HCT116 (cell line): Measurements from ENCODE around the gene DEFB124. TPM values are rescaled to one million over a fixed set of nuclear protein-coding genes. Genes with fewer than 3 reads are reported as not detected.
A peak's percentile ranks its signal among the peaks of the same experiment; 100 is the strongest.
"Not testable (repeated sequence)": the region's sequence is repeated elsewhere in the genome, so short reads cannot be mapped to it uniquely, and the experiment has no call there.

Source experiments
- ATAC-seq: fragments of 200-7000 bp; cut with Tn5 transposase; 2 replicates; pipeline ENCODE4 v1.9.1; 2020; ENCODE audit warnings: mild to moderate bottlenecking, moderate library complexity
- BruUV-seq: library from RNA; stranded (reverse); fragments of 400-500 nt; replicated peaks from 2 replicates; lab custom pipeline; 2021; lab: Mats Ljungman, UMichigan
- CTCF ChIA-PET: fragments of 300-600 bp; sonication (Branson Sonifier 250); formaldehyde crosslinking; loops from one replicate; lab custom pipeline; 2021; ENCODE audit warnings: antibody characterized with exemption; lab: Charles Lee
- POLR2A ChIA-PET: fragments of 300-600, 350-600 bp; sonication (Branson Sonifier 250); formaldehyde crosslinking; loops from one replicate; lab custom pipeline; 2021; ENCODE audit warnings: antibody characterized with exemption; lab: Charles Lee
- RAD21 ChIA-PET, 2 experiments: fragments of 300-600 bp; sonication (Branson Sonifier 250); formaldehyde crosslinking; loops; one replicate each; lab custom pipeline; 2023; ENCODE audit warnings: low total read pairs in 2 of 2; ENCODE audit not compliant: uncharacterized antibody in 2 of 2, unreplicated experiment in 2 of 2, low non-redundant PET in 1 of 2; lab: Charles Lee
- DNase-seq: peaks from one replicate; pipeline ENCODE4 v3.0.0-alpha.2; 2010; ENCODE audit warnings: low read depth, low spot score
- H2AFZ ChIP-seq: fragments of 200-600 bp; shearing (Covaris generic), sonication (generic); 2 replicates; pipeline ENCODE4 v1.6.1; 2017; ENCODE audit warnings: low read depth, mixed run types, mixed read lengths, antibody characterized with exemption, low read length; ENCODE audit not compliant: poor library complexity, severe bottlenecking
- H3K27ac ChIP-seq: 2 replicates; pipeline ENCODE4 v1.5.1; 2012; ENCODE audit warnings: low read depth, low read length
- H3K27me3 ChIP-seq: fragments of 200-600 bp; sonication (generic); 2 replicates; pipeline ENCODE4 v1.6.1; 2016; ENCODE audit warnings: mixed run types, low read length, mixed read lengths; ENCODE audit not compliant: insufficient read depth
- H3K36me3 ChIP-seq, 2 experiments: fragments of 200-500 bp in 1 of 2; fragments of 200-600 bp in 1 of 2; sonication (Bioruptor generic) in 1 of 2; sonication (generic) in 1 of 2; 2 replicates each; pipeline versions ENCODE4 v1.5.1 to v1.6.1; 2014 to 2016; ENCODE audit warnings: low read length in 2 of 2, inconsistent platforms in 1 of 2, mixed read lengths in 1 of 2, mixed run types in 1 of 2; ENCODE audit not compliant: insufficient read depth in 2 of 2, control insufficient read depth in 1 of 2
- H3K4me1 ChIP-seq, 2 experiments: fragments of 200-600 bp in 1 of 2; sonication (generic) in 1 of 2; 2 replicates each; pipeline versions ENCODE4 v1.5.1 to v1.6.1; 2012 to 2017; ENCODE audit warnings: low read length in 2 of 2, inconsistent platforms in 1 of 2, mild to moderate bottlenecking in 1 of 2, mixed read lengths in 1 of 2, mixed run types in 1 of 2, moderate library complexity in 1 of 2; ENCODE audit not compliant: insufficient read depth in 2 of 2, control insufficient read depth in 1 of 2
- H3K4me2 ChIP-seq: fragments of 200-600 bp; sonication (generic); 2 replicates; pipeline ENCODE4 v1.6.1; 2017; ENCODE audit warnings: mixed run types, low read length, mixed read lengths
- H3K4me3 ChIP-seq, 2 experiments: fragments of 200-600 bp in 1 of 2; sonication (generic) in 1 of 2; replicated peaks in 1 of 2; 2 replicates each; pipeline ENCODE4 v1.5.1; 2011 to 2016; ENCODE audit warnings: low read length in 2 of 2, control low read depth in 1 of 2, low read depth in 1 of 2, mild to moderate bottlenecking in 1 of 2, mixed read lengths in 1 of 2, mixed run types in 1 of 2
- H3K79me2 ChIP-seq: fragments of 200-600 bp; sonication (generic); 2 replicates; pipeline ENCODE4 v1.6.1; 2017; ENCODE audit warnings: mild to moderate bottlenecking, mixed run types, low read length, moderate library complexity, mixed read lengths; ENCODE audit not compliant: insufficient read depth
- H3K9ac ChIP-seq: fragments of 200-600 bp; sonication (generic); 2 replicates; pipeline ENCODE4 v1.6.1; 2016; ENCODE audit warnings: low read length, mixed read lengths
- H3K9me2 ChIP-seq: fragments of 200-600 bp; sonication (generic), shearing (Covaris generic); 2 replicates; pipeline ENCODE4 v1.6.1; 2017; ENCODE audit warnings: mixed run types, mild to moderate bottlenecking, moderate library complexity; ENCODE audit not compliant: insufficient read depth
- H3K9me3 ChIP-seq, 2 experiments: fragments of 200-500 bp in 1 of 2; fragments of 200-600 bp in 1 of 2; sonication (Bioruptor generic) in 1 of 2; sonication (generic) in 1 of 2; 2 replicates each; pipeline ENCODE4 v1.6.1; 2014 to 2017; ENCODE audit warnings: low read length in 2 of 2, mixed read lengths in 2 of 2, inconsistent platforms in 1 of 2, low read depth in 1 of 2, mild to moderate bottlenecking in 1 of 2, mixed run types in 1 of 2, moderate library complexity in 1 of 2; ENCODE audit not compliant: control insufficient read depth in 1 of 2, insufficient read depth in 1 of 2
- H4K20me1 ChIP-seq: fragments of 200-600 bp; sonication (generic), shearing (Covaris generic); 2 replicates; pipeline ENCODE4 v1.6.1; 2017; ENCODE audit warnings: mixed run types, mild to moderate bottlenecking, moderate library complexity; ENCODE audit not compliant: insufficient read depth
- CBX3 ChIP-seq: IDR thresholded peaks from 2 replicates; pipeline ENCODE4 v1.6.1; 2012; ENCODE audit warnings: low read depth
- CEBPB ChIP-seq: IDR thresholded peaks from 2 replicates; pipeline ENCODE4 v1.6.1; 2012; ENCODE audit warnings: low read depth
- CTCF ChIP-seq, 3 experiments: fragments of 200-600 bp in 1 of 3; sonication (generic) in 1 of 3; IDR thresholded peaks in 2 of 3; conservative IDR thresholded peaks in 1 of 3; 2 replicates each; pipeline ENCODE4 v1.5.1; 2012 to 2017; ENCODE audit warnings: low read depth in 2 of 3, low read length in 2 of 3, antibody characterized with exemption in 1 of 3, borderline replicate concordance in 1 of 3, control low read depth in 1 of 3, mild to moderate bottlenecking in 1 of 3, mixed read lengths in 1 of 3, mixed run types in 1 of 3, moderate library complexity in 1 of 3; ENCODE audit not compliant: insufficient read depth in 1 of 3
- EZH2phosphoT487 ChIP-seq: fragments of 200-600 bp; IDR thresholded peaks from 2 replicates; pipeline ENCODE4 v1.6.1; 2018; ENCODE audit warnings: antibody characterized with exemption, borderline replicate concordance
- POLR2AphosphoS5 ChIP-seq: IDR thresholded peaks from 2 replicates; pipeline ENCODE4 v1.6.1; 2011; ENCODE audit warnings: mild to moderate bottlenecking, low read depth, low read length, moderate library complexity
- RAD21 ChIP-seq: IDR thresholded peaks from 2 replicates; pipeline ENCODE4 v1.6.1; 2012; ENCODE audit warnings: low read depth, mild to moderate bottlenecking
- SP1 ChIP-seq: IDR thresholded peaks from 2 replicates; pipeline ENCODE4 v1.6.1; 2012; ENCODE audit warnings: low read depth
- intact Hi-C: fragments of 100-400 bp; cut with micrococcal nuclease; formaldehyde crosslinking; loops from 2 replicates; pipeline ENCODE4 v1.10.0; 2022
- total RNA-seq: library from RNA; stranded (reverse); gene quantifications from one replicate; pipeline ENCODE4 v1.2.1, GENCODE V29; 2021; ENCODE audit not compliant: unreplicated experiment

Gene DEFB124
- total RNA-seq, 1 experiment from 2014 or later = not detected

DNA sequence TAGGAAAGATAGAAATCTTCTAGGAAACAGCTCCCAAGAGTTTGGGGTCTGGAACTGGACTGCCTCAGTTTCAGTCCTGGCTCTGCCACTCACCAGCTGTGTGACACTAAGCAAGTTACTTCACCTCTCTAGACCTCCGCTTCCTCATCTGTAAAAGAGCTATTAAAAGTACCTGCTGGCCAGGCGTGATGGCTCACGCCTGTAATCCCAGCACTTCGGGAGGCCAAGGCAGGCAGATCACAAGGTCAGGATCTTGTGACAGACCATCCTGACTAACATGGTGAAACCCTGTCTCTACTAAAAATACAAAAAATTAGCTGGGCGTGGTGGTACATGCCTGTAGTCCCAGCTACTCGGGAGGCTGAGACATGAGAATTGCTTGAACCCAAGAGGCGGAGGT, 46.3 kb upstream of the DEFB124 start:
- Histone ChIP-seq H3K36me3 (peaks cover 25 to 29% of the 10 kb centered on the region in 2 experiments; a peak in 3 of 4 replicates), H3K4me1 (peaks cover 7 to 14% of the 10 kb centered on the region in 2 experiments), H3K79me2 (peaks cover 100% of the 10 kb centered on the region)
- intact Hi-C loops, ATAC-seq, H3K9me3 ChIP-seq, DNase-seq, BruUV-seq, H3K4me2 ChIP-seq, H2AFZ ChIP-seq, H3K27me3 ChIP-seq, H3K9ac ChIP-seq, H3K4me3 ChIP-seq, H4K20me1 ChIP-seq, H3K9me2 ChIP-seq, H3K27ac ChIP-seq: not testable (repeated sequence)
- ChIA-PET POLR2A (interaction anchor here (0.6 to 1.2 kb wide), 3 partner anchors 15 to 36 kb away, joined by 3 to 5 read pairs (median 3); no protein-coding TSS in a partner anchor), CTCF (interaction anchor here (1.5 kb wide), 1 partner anchor 36 kb away, joined by 3 read pairs; no protein-coding TSS in a partner anchor), RAD21 (interaction anchor here in 1 of 2 experiments (0.7 kb wide), 1 partner anchor 47 kb away, joined by 3 read pairs; no protein-coding TSS in a partner anchor)

- no peaks in the 10 kb centered on the region for H3K9me3 ChIP-seq
- TF ChIP-seq RAD21 (peak; percentile 40), EZH2phosphoT487 (no peak), CTCF (IDR thresholded peaks at IDR 0.05 in 2 of 3, conservative IDR thresholded peaks at IDR 0.05 in 1 of 3; ENCODE audit: borderline replicate concordance in 1 of 3, insufficient read depth in 1 of 3, low read depth in 2 of 3, low read length in 2 of 3) (peak; percentile 29 to 32 (median 30); a peak in 5 of 6 replicates), CBX3 (no peak), CEBPB (no peak), POLR2AphosphoS5 (0 out of 2 replicates have a peak, but pooled peaks have one; percentile 37), SP1 (no peak)
- TF ChIP-seq, all 23 proteins: peak for 3
- Histone ChIP-seq H3K27me3 (no peaks in the 10 kb centered on the region), H3K79me2 (peaks cover 81% of the 10 kb centered on the region), H3K9me2 (no peaks in the 10 kb centered on the region), H3K4me2 (peak overlapping the region; percentile 98), H3K4me1 (peaks cover 18 to 33% of the 10 kb centered on the region in 2 experiments), H3K9ac (no peak overlapping the region), H4K20me1 (no peaks in the 10 kb centered on the region), H2AFZ (no peak overlapping the region), H3K4me3 (no peak overlapping the region), H3K27ac (no peak overlapping the region), H3K36me3 (peaks cover 16 to 24% of the 10 kb centered on the region in 2 experiments; a peak in 3 of 4 replicates)
- POLR2A ChIA-PET = interaction anchor here (1.0 to 1.1 kb wide), 2 partner anchors 76 to 87 kb away, joined by 3 to 5 read pairs; partner anchors contain the start of gene ID1
- ATAC-seq = peak; percentile 76
- CTCF ChIA-PET = no interaction called here
- intact Hi-C loops = no loop called here
- RAD21 ChIA-PET = interaction anchor here (0.5 to 1.0 kb wide), 2 partner anchors 96 to 177 kb away, joined by 3 read pairs; no protein-coding TSS in a partner anchor
- peak; percentile 41 for DNase-seq
- BruUV-seq = no TSS peak
These were observed 42.4 kb upstream of the DEFB124 start for GRCh38 chr20:31517373-31517772.
